Mammary microvascular endothelial cell (primary cell): ENCODE data around the gene SF3A2. TPM values are rescaled to one million over a fixed set of nuclear protein-coding genes. Genes with fewer than 3 reads are reported as not detected.

Experiments
- total RNA-seq: library from RNA; depleted of rRNA; stranded (reverse); fragments of >200 nt; gene quantifications from 2 replicates; pipeline ENCODE4 v1.2.3, GENCODE V29; 2015

SF3A2 gene
- 37.7 and 47.2 TPM in 2 replicates for total RNA-seq

GRCh38 chr19:2236314-2237050 lies at the start of gene SF3A2, which contains the start of gene PLEKHJ1:
Gene SF3A2, plus strand, starts transcription at chr19:2236824. Its CDS starts 6,595 bp downstream, at chr19:2243419.
Gene PLEKHJ1, minus strand, starts transcription at chr19:2236329. Its CDS starts 81 bp downstream, at chr19:2236248.

DNA sequence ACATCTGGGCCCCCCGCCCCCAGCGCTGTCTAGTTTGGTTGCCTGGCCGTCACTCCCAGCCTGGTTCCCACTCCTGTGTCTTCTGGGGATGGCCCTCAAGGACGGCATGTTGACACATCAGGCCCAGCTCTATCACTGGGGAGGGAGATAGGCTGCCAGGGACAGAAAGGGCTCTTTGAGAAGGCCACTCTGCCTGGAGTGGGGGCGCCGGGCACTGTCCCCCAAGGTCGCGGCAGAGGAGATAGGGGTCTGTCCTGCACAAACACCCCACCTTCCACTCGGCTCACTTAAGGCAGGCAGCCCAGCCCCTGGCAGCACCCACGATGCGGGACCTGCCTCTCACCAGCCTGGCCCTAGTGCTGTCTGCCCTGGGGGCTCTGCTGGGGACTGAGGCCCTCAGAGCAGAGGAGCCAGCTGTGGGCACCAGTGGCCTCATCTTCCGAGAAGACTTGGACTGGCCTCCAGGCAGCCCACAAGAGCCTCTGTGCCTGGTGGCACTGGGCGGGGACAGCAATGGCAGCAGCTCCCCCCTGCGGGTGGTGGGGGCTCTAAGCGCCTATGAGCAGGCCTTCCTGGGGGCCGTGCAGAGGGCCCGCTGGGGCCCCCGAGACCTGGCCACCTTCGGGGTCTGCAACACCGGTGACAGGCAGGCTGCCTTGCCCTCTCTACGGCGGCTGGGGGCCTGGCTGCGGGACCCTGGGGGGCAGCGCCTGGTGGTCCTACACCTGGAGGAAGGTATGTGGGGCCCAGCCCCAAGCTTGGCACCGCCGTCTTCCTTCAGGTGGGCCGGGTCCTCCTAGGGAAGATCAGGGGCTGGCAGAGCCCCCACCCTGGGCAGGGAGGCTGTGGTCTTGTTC lies 12.6 kb downstream of the SF3A2 start, which contains the start of gene AMH:
Gene AMH, plus strand, starts transcription at position 314 of the 857 bp plus-strand sequence. Its CDS starts 10 bp downstream, at position 324.

DNA sequence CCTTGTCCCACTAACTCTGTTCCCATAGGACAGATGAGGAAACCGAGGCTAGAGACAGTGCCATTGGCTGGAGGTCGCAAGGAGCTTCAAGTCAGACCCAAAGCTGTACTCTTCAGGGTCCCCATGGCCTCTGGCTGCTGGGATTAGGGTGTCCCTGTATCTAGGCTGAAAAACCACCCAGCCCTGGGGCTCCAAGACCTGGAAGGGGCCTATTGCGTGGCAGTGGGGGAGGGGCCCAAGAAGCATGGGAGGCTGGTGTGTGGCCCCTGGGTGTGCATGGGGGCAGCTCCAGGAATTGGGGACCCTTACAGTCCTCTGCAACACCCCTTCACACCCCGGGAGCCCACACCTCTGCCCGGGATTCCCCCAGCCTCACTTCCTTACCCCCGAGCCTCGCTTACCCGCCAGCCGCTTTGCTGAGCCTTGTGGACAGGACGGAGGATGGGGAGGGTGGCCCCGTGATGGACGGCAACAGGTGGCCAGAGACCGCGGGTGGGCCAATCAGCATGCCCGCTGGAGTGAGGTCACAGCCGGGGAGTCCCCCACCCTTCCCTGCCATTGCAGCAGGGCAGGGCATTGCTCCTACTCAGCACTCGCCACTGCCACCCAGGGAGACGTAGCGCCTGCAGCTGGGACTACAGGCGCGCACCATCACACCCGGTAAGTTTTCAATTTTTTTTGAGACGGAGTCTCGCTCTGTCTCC lies 19.5 kb downstream of the SF3A2 start, which contains the start of gene JSRP1:
Gene JSRP1, minus strand, starts transcription at position 436 of the 704 bp plus-strand sequence. CDS start 1,103 bp downstream, outside the sequence.

DNA sequence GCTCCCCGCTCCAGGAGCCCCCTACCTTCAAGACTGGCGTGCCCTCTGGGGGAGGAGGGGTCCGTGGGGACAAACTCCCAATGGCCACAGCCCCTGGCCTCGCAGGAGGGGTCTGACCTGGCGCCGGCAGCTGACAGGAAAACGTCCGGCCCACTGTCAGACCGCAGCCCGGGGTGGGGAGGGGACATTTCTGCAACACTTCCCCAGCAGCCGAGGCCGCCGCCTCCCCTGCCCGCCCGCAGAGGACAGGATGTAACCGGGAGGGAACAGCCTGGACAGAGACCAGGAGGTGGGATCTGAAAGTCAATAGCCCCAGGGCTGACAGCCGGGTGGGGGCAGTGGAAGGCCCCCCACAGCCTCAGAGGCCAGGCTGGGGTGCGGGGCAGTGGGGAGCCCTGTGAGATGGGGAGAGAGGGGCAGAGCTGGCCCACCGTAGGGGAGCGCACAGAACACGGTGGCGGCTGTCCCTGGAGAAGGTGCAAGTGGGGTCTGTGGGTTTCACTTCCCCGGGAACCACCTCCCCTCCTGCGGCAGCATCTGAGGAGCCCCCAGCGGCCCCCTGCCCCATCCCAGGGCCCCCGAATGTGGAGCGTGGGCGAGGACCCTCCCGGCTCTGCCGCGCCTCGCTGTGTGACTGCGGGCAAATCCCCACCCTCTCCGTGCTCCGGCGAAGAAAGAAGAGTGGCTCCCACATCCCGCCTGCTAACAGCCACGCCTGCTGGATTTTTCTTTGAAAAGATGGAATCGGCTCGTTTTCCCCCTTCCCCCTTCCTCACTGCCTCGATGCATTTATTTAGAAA lies 45.6 kb downstream of the SF3A2 start, which contains the start of gene PEAK3:
Gene PEAK3, minus strand, starts transcription at position 114 of the 800 bp plus-strand sequence. CDS start 1,244 bp downstream, outside the sequence.

Other genes starting within 250 kb of the SF3A2 start
- gene BTBD2, start 221.1 kb upstream of the SF3A2 start, total RNA-seq, result 55.8 and 64.6 TPM in 2 replicates
- 84.6 and 90.2 TPM in 2 replicates for gene MKNK2, start 185.6 kb upstream of the SF3A2 start, total RNA-seq
- gene MOB3A, start 140.5 kb upstream of the SF3A2 start, total RNA-seq, result 51.0 and 64.3 TPM in 2 replicates
- gene IZUMO4, start 139.9 kb upstream of the SF3A2 start, total RNA-seq, result 0.20 and 0.25 TPM in 2 replicates
- 113 and 121 TPM in 2 replicates for gene AP3D1, start 85.3 kb upstream of the SF3A2 start, total RNA-seq
- gene DOT1L, start 72.9 kb upstream of the SF3A2 start, total RNA-seq, result 12.1 and 15.2 TPM in 2 replicates
- 60.6 and 70.9 TPM in 2 replicates for gene PLEKHJ1, start 495 bp upstream of the SF3A2 start, total RNA-seq
- gene AMH, start 12.5 kb downstream of the SF3A2 start, total RNA-seq, result 0.33 TPM in 1 of 2 replicates, not detected in the other
- gene JSRP1, start 19.6 kb downstream of the SF3A2 start, total RNA-seq, result not detected in 2 replicates
- gene PEAK3, start 45.4 kb downstream of the SF3A2 start, total RNA-seq, result not detected in 2 replicates
- not detected in 2 replicates for gene LINGO3, start 71.3 kb downstream of the SF3A2 start, total RNA-seq
- gene LSM7, start 91.8 kb downstream of the SF3A2 start, total RNA-seq, result 253 and 374 TPM in 2 replicates
- 23.5 and 33.2 TPM in 2 replicates for gene SPPL2B, start 91.9 kb downstream of the SF3A2 start, total RNA-seq
- not detected in 2 replicates for gene TMPRSS9, start 123.4 kb downstream of the SF3A2 start, total RNA-seq
- 59.9 and 60.8 TPM in 2 replicates for gene TIMM13, start 190.8 kb downstream of the SF3A2 start, total RNA-seq
- gene LMNB2, start 220.1 kb downstream of the SF3A2 start, total RNA-seq, result 174 and 185 TPM in 2 replicates
- gene GADD45B, start 239.3 kb downstream of the SF3A2 start, total RNA-seq, result 81.4 and 87.7 TPM in 2 replicates